ENCODE measurements around the gene TRIP4.

The TRIP4 gene

GRCh38 chr15:64452988-64453688 lies 65.5 kb downstream of the TRIP4 start:
- peak; percentile 28 for DNase-seq

GRCh38 chr15:64453689-64454037 lies 66.0 kb downstream of the TRIP4 start:
- DNase-seq: no peak

GRCh38 chr15:64454282-64454681 lies 66.6 kb downstream of the TRIP4 start:
- DNase-seq: no peak

- no peak for DNase-seq
Observed at GRCh38 chr15:64455961-64456371, 68.3 kb downstream of the TRIP4 start.

GRCh38 chr15:64456634-64457108 lies 69.0 kb downstream of the TRIP4 start:
- no peak for DNase-seq

GRCh38 chr15:64459066-64459781 lies 71.6 kb downstream of the TRIP4 start:
- DNase-seq: no peak

- DNase-seq: peak; percentile 51
Observed at GRCh38 chr15:64460206-64460723, 72.6 kb downstream of the TRIP4 start, which contains the start of gene ZNF609. ZNF609 (plus strand) TSS chr15:64460578; CDS start chr15:64499420, 38,842 bp downstream.

- DNase-seq: peak; percentile 29
Observed at GRCh38 chr15:64460724-64461720, 73.4 kb downstream of the TRIP4 start.

- DNase-seq: peak; percentile 42
Observed at GRCh38 chr15:64461721-64462162, 74.1 kb downstream of the TRIP4 start.

GRCh38 chr15:64462492-64462891 lies 74.9 kb downstream of the TRIP4 start:
- DNase-seq: no peak

- peak; percentile 83 for DNase-seq
Observed at GRCh38 chr15:64464276-64465005, 76.8 kb downstream of the TRIP4 start.

- DNase-seq: no peak
Observed at GRCh38 chr15:64466408-64467141, 78.9 kb downstream of the TRIP4 start.

GRCh38 chr15:64472161-64472560 lies 84.5 kb downstream of the TRIP4 start:
- no peak for DNase-seq

- no peak for DNase-seq
Observed at GRCh38 chr15:64474846-64475245, 87.2 kb downstream of the TRIP4 start.

GRCh38 chr15:64476550-64476949 lies 88.9 kb downstream of the TRIP4 start:
- DNase-seq: no peak

- no peak for DNase-seq
Observed at GRCh38 chr15:64478863-64479262, 91.2 kb downstream of the TRIP4 start.

GRCh38 chr15:64480891-64481290 lies 93.3 kb downstream of the TRIP4 start:
- no peak for DNase-seq

- DNase-seq: no peak
Observed at GRCh38 chr15:64483749-64484148, 96.1 kb downstream of the TRIP4 start.

- no peak for DNase-seq
Observed at GRCh38 chr15:64485796-64486195, 98.2 kb downstream of the TRIP4 start.

- DNase-seq: no peak
Observed at GRCh38 chr15:64490598-64491259, 103.1 kb downstream of the TRIP4 start.

- no peak for DNase-seq
Observed at GRCh38 chr15:64493641-64494040, 106.0 kb downstream of the TRIP4 start.
